Stomach (tissue), 9 donors: ENCODE measurements around the gene URI1. TPM values are rescaled to one million over a fixed set of nuclear protein-coding genes. Genes with fewer than 3 reads are reported as not detected.
"Not testable (repeated sequence)": the region's sequence is repeated elsewhere in the genome, so short reads cannot be mapped to it uniquely, and the experiment has no call there.

Source experiments
- DNase-seq, 2 donors: peaks; one replicate each; pipeline versions ENCODE4 v3.0.0 to v3.0.0-alpha.2; 2013 to 2019
- H3K27ac ChIP-seq, 5 donors: fragments of 200-600 bp in 4 of 5; sonication (generic) in 4 of 5; one replicate each; pipeline ENCODE4 v1.5.1; 2013 to 2019; ENCODE audit warnings: mild to moderate bottlenecking in 1 of 5, moderate library complexity in 1 of 5
- H3K27me3 ChIP-seq, 3 donors: fragments of 200-600 bp; sonication (generic); one replicate each; pipeline ENCODE4 v1.5.1; 2017 to 2019; ENCODE audit warnings: mixed run types in 1 of 3
- H3K36me3 ChIP-seq, 4 donors: fragments of 200-600 bp; sonication (generic); 1 replicate in 3 of 4; 2 replicates in 1 of 4; pipeline ENCODE4 v1.5.1; 2016 to 2019
- H3K4me1 ChIP-seq, 4 donors: fragments of 200-600 bp; sonication (generic); one replicate each; pipeline ENCODE4 v1.5.1; 2016 to 2019
- H3K4me3 ChIP-seq, 4 donors: fragments of 200-600 bp; sonication (generic) in 3 of 4; one replicate each; pipeline ENCODE4 v1.5.1; 2016 to 2019; ENCODE audit warnings: mild to moderate bottlenecking in 1 of 4
- H3K9me3 ChIP-seq, 4 donors: fragments of 200-600 bp; sonication (generic); one replicate each; pipeline ENCODE4 v1.5.1; 2016 to 2019
- CTCF ChIP-seq, 7 experiments: fragments of 450-650 bp in 4 of 7; fragments of 200-600 bp in 3 of 7; sonication (generic) in 3 of 7; IDR thresholded peaks; one replicate each; pipeline ENCODE4 v1.5.1; 2016 to 2019; ENCODE audit warnings: antibody characterized with exemption in 7 of 7, control low read depth in 2 of 7, mild to moderate bottlenecking in 1 of 7
- EP300 ChIP-seq: sonication (generic); formaldehyde crosslinking; IDR thresholded peaks from one replicate; pipeline ENCODE4 v1.6.1; 2017; ENCODE audit warnings: antibody characterized with exemption
- POLR2A ChIP-seq, 4 donors: fragments of 450-650 bp; IDR thresholded peaks; one replicate each; pipeline ENCODE4 v1.6.1; 2016; ENCODE audit warnings: antibody characterized with exemption in 4 of 4, control low read depth in 2 of 4, mild to moderate bottlenecking in 1 of 4, moderate library complexity in 1 of 4
- POLR2AphosphoS5 ChIP-seq, 3 donors: sonication (generic); formaldehyde crosslinking; IDR thresholded peaks; one replicate each; pipeline ENCODE4 v1.6.1; 2016; ENCODE audit warnings: antibody characterized with exemption in 3 of 3
- WGBS, 5 donors: extraction: QIAGEN DNeasy Blood & Tissue Kit in 3 of 5; methylation state at CpG; one replicate each; pipeline versions ENCODE4 v1.1.5 to v1.1.7; 2013 to 2018; 5-methylcytosine and 5-hydroxymethylcytosine counted together
- intact Hi-C: fragments of 100-400 bp; cut with DNase I; formaldehyde crosslinking; loops from one replicate; pipeline ENCODE4 v1.15.1; 2023; ENCODE audit warnings: low total_unique reads
- polyA plus RNA-seq, 3 donors: library from polyadenylated mRNA; stranded (reverse); fragments of 200-250 nt; gene quantifications; one replicate each; pipeline ENCODE4 v1.2.3, GENCODE V29; 2013
- total RNA-seq, 5 donors: library from RNA; depleted of rRNA; stranded (reverse); fragments of >200 nt; gene quantifications; one replicate each; pipeline versions ENCODE4 v1.1.0 to v1.2.3, GENCODE V29; 2014 to 2016
- donor health status: healthy with polysubstance abuse.
- donor health status: Bipolar disorder and iron deficiency.
- donor health status: healthy.

The URI1 gene
- total and polyA plus RNA-seq, 8 donors, result 19.7 to 122 (median 58.5) TPM

GRCh38 chr19:29963576-29963975, 21.5 kb downstream of the URI1 start:
- Histone ChIP-seq H3K4me1 (peaks cover 20 to 54% (median 39%) of the 10 kb centered on the region in 4 donors), H3K36me3 (no peaks in the 10 kb centered on the region), H3K27me3 (no peaks in the 10 kb centered on the region), H3K27ac (no peak overlapping the region), H3K9me3 (no peaks in the 10 kb centered on the region), H3K4me3 (no peak overlapping the region)
- intact Hi-C loops, result no loop called here
- 52 to 65% (median 59%) methylated on average over 4 of the region's 4 CpGs for WGBS, 5 donors
- DNase-seq, result peak in 1 of 2 donors; percentile 36
- TF ChIP-seq POLR2AphosphoS5 (IDR thresholded peaks at IDR 0.05) (no peak), CTCF (IDR thresholded peaks at IDR 0.05) (no peak), EP300 (no peak), POLR2A (IDR thresholded peaks at IDR 0.05) (no peak)

GRCh38 chr19:29964171-29964570, 22.1 kb downstream of the URI1 start:
- Histone ChIP-seq H3K4me1 (peaks cover 20 to 60% (median 41%) of the 10 kb centered on the region in 4 donors), H3K9me3 (no peaks in the 10 kb centered on the region), H3K4me3 (no peak overlapping the region), H3K27ac (no peak overlapping the region), H3K27me3 (no peaks in the 10 kb centered on the region), H3K36me3 (no peaks in the 10 kb centered on the region)
- no peak for DNase-seq
- no peak for TF ChIP-seq EP300
- TF ChIP-seq POLR2A (IDR thresholded peaks at IDR 0.05), result no peak
- no peak for TF ChIP-seq POLR2AphosphoS5 (IDR thresholded peaks at IDR 0.05)
- TF ChIP-seq CTCF (IDR thresholded peaks at IDR 0.05), result no peak
- 77 to 89% (median 87%) methylated on average over 5 of the region's 5 CpGs for whole genome bisulfite sequencing, 5 donors
- intact Hi-C loops, result no loop called here

GRCh38 chr19:29965492-29965891, 23.5 kb downstream of the URI1 start:
- H3K27ac ChIP-seq, result no peak overlapping the region
- H3K4me3 ChIP-seq, result no peak overlapping the region
- intact Hi-C loops, result no loop called here
- H3K36me3 ChIP-seq, result no peaks in the 10 kb centered on the region
- 62 to 70% (median 68%) methylated on average over 4 of the region's 4 CpGs for WGBS, 5 donors
- no peak for DNase-seq
- H3K4me1 ChIP-seq, result peaks cover 20 to 67% (median 46%) of the 10 kb centered on the region in 4 donors
- no peaks in the 10 kb centered on the region for H3K9me3 ChIP-seq
- no peak for TF ChIP-seq CTCF (IDR thresholded peaks at IDR 0.05)
- TF ChIP-seq POLR2A (IDR thresholded peaks at IDR 0.05), result no peak
- no peak for TF ChIP-seq POLR2AphosphoS5 (IDR thresholded peaks at IDR 0.05)
- no peak for TF ChIP-seq EP300
- H3K27me3 ChIP-seq, result no peaks in the 10 kb centered on the region

- 76 to 86% (median 78%) methylated on average over 3 of the region's 3 CpGs for WGBS, 5 donors
- intact Hi-C loops, H3K4me3 ChIP-seq, H3K27me3 ChIP-seq, DNase-seq, H3K36me3 ChIP-seq, H3K9me3 ChIP-seq, H3K27ac ChIP-seq: not testable (repeated sequence)
- peaks cover 20 to 74% (median 49%) of the 10 kb centered on the region in 4 donors for H3K4me1 ChIP-seq
Measured at GRCh38 chr19:29966142-29966541, 24.1 kb downstream of the URI1 start.

- peaks cover 20 to 77% (median 52%) of the 10 kb centered on the region in 4 donors for H3K4me1 ChIP-seq
- H3K9me3 ChIP-seq, result no peaks in the 10 kb centered on the region
- H3K27ac ChIP-seq, result no peak overlapping the region
- intact Hi-C loops, result no loop called here
- H3K4me3 ChIP-seq, result no peak overlapping the region
- DNase-seq, result no peak
- no peaks in the 10 kb centered on the region for H3K27me3 ChIP-seq
- TF ChIP-seq EP300 (no peak), POLR2A (IDR thresholded peaks at IDR 0.05) (no peak)
- no peaks in the 10 kb centered on the region for H3K36me3 ChIP-seq
Measured at GRCh38 chr19:29966588-29967249, 24.7 kb downstream of the URI1 start.
